ENCODE measurements around the gene TTF1.
A peak's percentile ranks its signal among the peaks of the same experiment; 100 is the strongest.

Gene TTF1

DNA sequence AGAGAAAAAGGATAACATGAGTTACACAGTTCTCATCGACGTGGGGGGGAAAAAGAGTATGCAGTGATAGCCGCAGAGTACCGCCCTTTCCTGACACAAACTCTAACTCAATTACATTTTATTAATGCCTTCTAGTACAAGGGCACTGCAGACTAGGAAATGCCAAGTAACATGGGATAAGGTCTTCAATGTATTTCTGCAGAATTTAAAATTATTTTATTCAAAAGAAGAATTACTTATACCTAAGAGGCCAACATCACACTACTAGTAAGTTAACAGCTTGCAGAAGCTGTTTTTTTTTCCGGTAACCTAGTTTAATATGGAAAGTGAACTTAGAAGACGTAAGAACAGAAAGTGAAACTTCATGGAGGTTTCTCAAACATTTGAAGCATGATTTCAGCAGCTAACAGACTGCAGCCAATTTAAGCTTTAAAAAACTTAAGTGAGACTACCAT lies 55.8 kb downstream of the TTF1 start:
- peak overlapping the region in 1 of 2 donors; percentile 7 for H3K27ac ChIP-seq (ENCODE audit: low read depth in 2 of 2, low read length in 2 of 2)
- no peaks in the 10 kb centered on the region for H3K9me3 ChIP-seq (ENCODE audit: control insufficient read depth in 2 of 2, low read length in 2 of 2)
- no peaks in the 10 kb centered on the region for H3K27me3 ChIP-seq (ENCODE audit: control insufficient read depth in 2 of 2, insufficient read depth in 2 of 2, low read length in 2 of 2)
- H3K4me1 ChIP-seq (ENCODE audit: control insufficient read depth in 2 of 2, insufficient read depth in 2 of 2, low read length in 2 of 2), result peaks cover 16 to 24% of the 10 kb centered on the region in 2 donors
- peaks cover 40 to 44% of the 10 kb centered on the region in 2 donors for H3K36me3 ChIP-seq (ENCODE audit: control insufficient read depth in 2 of 2, insufficient read depth in 2 of 2, low read length in 2 of 2)
- peak overlapping the region; percentile 8 to 51 for H3K4me3 ChIP-seq (ENCODE audit: low read length in 2 of 2)
- no peak overlapping the region for H3K9ac ChIP-seq (ENCODE audit: low read depth in 1 of 2, low read length in 2 of 2)

DNA sequence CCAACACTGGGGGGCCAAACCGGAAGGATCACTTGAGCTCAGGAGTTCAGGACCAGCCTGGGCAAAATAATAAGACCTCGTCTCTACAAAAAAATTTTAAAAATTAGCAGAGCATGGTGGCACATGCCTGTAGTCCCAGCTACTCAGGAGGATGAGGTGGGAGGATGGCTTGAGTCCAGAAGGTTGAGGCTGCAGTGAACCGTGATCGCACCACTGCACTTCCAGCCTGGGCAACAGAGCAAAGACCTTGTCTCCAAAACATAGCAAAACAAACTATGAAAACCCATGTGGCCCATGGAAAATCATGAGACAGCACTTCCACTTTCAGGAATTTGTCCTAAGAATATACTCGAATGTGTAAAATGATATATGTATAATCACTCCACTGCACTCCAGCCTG lies 58.0 kb downstream of the TTF1 start:
- Histone ChIP-seq H3K9ac (ENCODE audit: low read depth in 1 of 2, low read length in 2 of 2) (no peak overlapping the region), H3K36me3 (ENCODE audit: control insufficient read depth in 2 of 2, insufficient read depth in 2 of 2, low read length in 2 of 2) (peaks cover 59 to 60% of the 10 kb centered on the region in 2 donors), H3K4me1 (ENCODE audit: control insufficient read depth in 2 of 2, insufficient read depth in 2 of 2, low read length in 2 of 2) (peaks cover 11 to 19% of the 10 kb centered on the region in 2 donors), H3K27me3 (ENCODE audit: control insufficient read depth in 2 of 2, insufficient read depth in 2 of 2, low read length in 2 of 2) (no peaks in the 10 kb centered on the region), H3K27ac (ENCODE audit: low read depth in 2 of 2, low read length in 2 of 2) (no peak overlapping the region), H3K4me3 (ENCODE audit: low read length in 2 of 2) (no peak overlapping the region), H3K9me3 (ENCODE audit: control insufficient read depth in 2 of 2, low read length in 2 of 2) (no peaks in the 10 kb centered on the region)

DNA sequence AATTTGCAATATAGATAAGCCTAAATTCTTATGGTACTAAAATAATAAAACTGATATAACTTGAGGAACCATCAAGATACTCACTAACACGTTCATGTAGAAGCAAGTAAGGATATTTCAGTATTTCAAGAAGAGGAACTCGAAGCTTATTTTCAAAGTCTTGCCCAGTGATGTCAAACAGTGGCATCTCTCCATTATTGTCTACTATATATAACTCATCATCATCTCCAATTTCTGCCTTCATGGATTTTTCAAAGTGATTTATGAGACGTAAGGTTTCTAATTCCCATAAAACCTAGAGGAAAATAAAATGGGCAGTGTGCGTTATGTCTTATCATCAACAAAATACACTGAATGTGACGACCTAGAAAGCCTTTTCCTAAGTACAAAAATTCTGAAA lies 60.5 kb downstream of the TTF1 start:
- H3K4me3 ChIP-seq (ENCODE audit: low read length in 2 of 2), result no peak overlapping the region
- H3K9me3 ChIP-seq (ENCODE audit: control insufficient read depth in 2 of 2, low read length in 2 of 2), result no peaks in the 10 kb centered on the region
- no peaks in the 10 kb centered on the region for H3K4me1 ChIP-seq (ENCODE audit: control insufficient read depth in 2 of 2, insufficient read depth in 2 of 2, low read length in 2 of 2)
- no peak overlapping the region for H3K27ac ChIP-seq (ENCODE audit: low read depth in 2 of 2, low read length in 2 of 2)
- no peak overlapping the region for H3K9ac ChIP-seq (ENCODE audit: low read depth in 1 of 2, low read length in 2 of 2)
- peaks cover 62 to 70% of the 10 kb centered on the region in 2 donors for H3K36me3 ChIP-seq (ENCODE audit: control insufficient read depth in 2 of 2, insufficient read depth in 2 of 2, low read length in 2 of 2)
- no peaks in the 10 kb centered on the region for H3K27me3 ChIP-seq (ENCODE audit: control insufficient read depth in 2 of 2, insufficient read depth in 2 of 2, low read length in 2 of 2)

DNA sequence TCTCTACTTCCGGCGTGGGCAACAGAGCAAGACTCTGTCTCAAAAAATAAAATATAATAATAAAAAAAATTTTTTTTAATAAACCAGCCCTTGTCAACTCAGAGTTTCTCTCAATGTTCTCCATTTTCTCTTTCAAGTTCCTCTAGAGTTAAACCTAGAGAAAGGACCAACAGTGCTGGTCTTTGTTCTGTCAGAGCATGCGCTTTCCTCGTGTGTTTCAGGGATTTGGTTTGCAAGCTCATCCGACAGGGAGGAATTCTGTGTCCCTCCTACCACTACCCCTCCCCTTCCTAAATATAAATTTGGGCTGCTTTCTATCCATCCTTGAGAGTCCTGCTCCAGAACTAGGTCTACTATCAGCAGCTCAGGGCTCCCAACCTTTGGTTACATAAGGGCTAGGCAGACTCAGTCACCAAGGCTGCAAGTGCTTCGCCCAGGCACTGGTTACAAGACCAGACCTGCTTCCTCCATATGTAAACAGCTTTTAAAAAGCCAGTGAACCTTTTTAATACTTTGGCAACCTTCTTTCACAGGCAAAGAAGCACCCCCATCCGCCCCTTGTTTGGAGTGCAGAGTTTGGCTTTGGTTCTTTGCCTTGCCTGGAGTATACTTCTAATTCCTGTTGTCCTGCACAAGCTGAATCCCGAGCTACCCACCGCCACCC lies 65.3 kb downstream of the TTF1 start:
- H3K36me3 ChIP-seq (ENCODE audit: control insufficient read depth in 2 of 2, insufficient read depth in 2 of 2, low read length in 2 of 2), result peaks cover 50 to 72% of the 10 kb centered on the region in 2 donors
- no peaks in the 10 kb centered on the region for H3K9me3 ChIP-seq (ENCODE audit: control insufficient read depth in 2 of 2, low read length in 2 of 2)
- no peak overlapping the region for H3K9ac ChIP-seq (ENCODE audit: low read depth in 1 of 2, low read length in 2 of 2)
- H3K27me3 ChIP-seq (ENCODE audit: control insufficient read depth in 2 of 2, insufficient read depth in 2 of 2, low read length in 2 of 2), result no peaks in the 10 kb centered on the region
- no peaks in the 10 kb centered on the region for H3K4me1 ChIP-seq (ENCODE audit: control insufficient read depth in 2 of 2, insufficient read depth in 2 of 2, low read length in 2 of 2)
- H3K4me3 ChIP-seq (ENCODE audit: low read length in 2 of 2), result no peak overlapping the region
- H3K27ac ChIP-seq (ENCODE audit: low read depth in 2 of 2, low read length in 2 of 2), result no peak overlapping the region

GRCh38 chr9:132334364-132334763 lies 72.3 kb downstream of the TTF1 start:
- no peak overlapping the region for H3K4me3 ChIP-seq (ENCODE audit: low read length in 2 of 2)
- no peaks in the 10 kb centered on the region for H3K4me1 ChIP-seq (ENCODE audit: control insufficient read depth in 2 of 2, insufficient read depth in 2 of 2, low read length in 2 of 2)
- peaks cover 54 to 74% of the 10 kb centered on the region in 2 donors for H3K36me3 ChIP-seq (ENCODE audit: control insufficient read depth in 2 of 2, insufficient read depth in 2 of 2, low read length in 2 of 2)
- no peaks in the 10 kb centered on the region for H3K27me3 ChIP-seq (ENCODE audit: control insufficient read depth in 2 of 2, insufficient read depth in 2 of 2, low read length in 2 of 2)
- H3K27ac ChIP-seq (ENCODE audit: low read depth in 2 of 2, low read length in 2 of 2), result no peak overlapping the region
- H3K9me3 ChIP-seq (ENCODE audit: control insufficient read depth in 2 of 2, low read length in 2 of 2), result no peaks in the 10 kb centered on the region
- no peak overlapping the region for H3K9ac ChIP-seq (ENCODE audit: low read depth in 1 of 2, low read length in 2 of 2)

DNA sequence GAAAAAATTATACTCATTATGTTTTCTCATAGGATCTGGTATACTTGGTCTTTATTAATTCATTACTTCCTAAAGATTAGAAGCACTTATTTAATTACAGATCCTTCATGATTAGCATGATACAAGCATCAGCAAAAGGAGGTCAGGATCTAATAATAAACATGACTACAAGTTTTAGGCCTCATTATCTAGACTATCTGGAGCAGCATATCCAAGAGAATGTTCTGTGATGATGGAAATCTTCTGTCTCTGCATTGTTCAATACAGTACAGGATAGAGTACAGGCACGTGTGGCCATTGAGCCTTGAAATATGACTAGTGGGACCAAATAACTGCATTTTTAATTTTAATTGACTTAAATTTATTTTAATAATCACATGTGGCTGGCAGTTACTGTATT lies 73.1 kb downstream of the TTF1 start:
- H3K4me3 ChIP-seq (ENCODE audit: low read length in 2 of 2), result no peak overlapping the region
- peaks cover 62 to 77% of the 10 kb centered on the region in 2 donors for H3K36me3 ChIP-seq (ENCODE audit: control insufficient read depth in 2 of 2, insufficient read depth in 2 of 2, low read length in 2 of 2)
- no peaks in the 10 kb centered on the region for H3K4me1 ChIP-seq (ENCODE audit: control insufficient read depth in 2 of 2, insufficient read depth in 2 of 2, low read length in 2 of 2)
- no peaks in the 10 kb centered on the region for H3K27me3 ChIP-seq (ENCODE audit: control insufficient read depth in 2 of 2, insufficient read depth in 2 of 2, low read length in 2 of 2)
- H3K9me3 ChIP-seq (ENCODE audit: control insufficient read depth in 2 of 2, low read length in 2 of 2), result no peaks in the 10 kb centered on the region
- H3K27ac ChIP-seq (ENCODE audit: low read depth in 2 of 2, low read length in 2 of 2), result no peak overlapping the region
- H3K9ac ChIP-seq (ENCODE audit: low read depth in 1 of 2, low read length in 2 of 2), result no peak overlapping the region

- Histone ChIP-seq H3K9ac (ENCODE audit: low read depth in 1 of 2, low read length in 2 of 2) (no peak overlapping the region), H3K9me3 (ENCODE audit: control insufficient read depth in 2 of 2, low read length in 2 of 2) (no peaks in the 10 kb centered on the region), H3K4me3 (ENCODE audit: low read length in 2 of 2) (no peak overlapping the region), H3K27ac (ENCODE audit: low read depth in 2 of 2, low read length in 2 of 2) (no peak overlapping the region), H3K4me1 (ENCODE audit: control insufficient read depth in 2 of 2, insufficient read depth in 2 of 2, low read length in 2 of 2) (no peaks in the 10 kb centered on the region), H3K27me3 (ENCODE audit: control insufficient read depth in 2 of 2, insufficient read depth in 2 of 2, low read length in 2 of 2) (no peaks in the 10 kb centered on the region), H3K36me3 (ENCODE audit: control insufficient read depth in 2 of 2, insufficient read depth in 2 of 2, low read length in 2 of 2) (peaks cover 53 to 58% of the 10 kb centered on the region in 2 donors)
Observed at GRCh38 chr9:132328580-132328979, 78.1 kb downstream of the TTF1 start.

- Histone ChIP-seq H3K27me3 (ENCODE audit: control insufficient read depth in 2 of 2, insufficient read depth in 2 of 2, low read length in 2 of 2) (no peaks in the 10 kb centered on the region), H3K9ac (ENCODE audit: low read depth in 1 of 2, low read length in 2 of 2) (no peak overlapping the region), H3K9me3 (ENCODE audit: control insufficient read depth in 2 of 2, low read length in 2 of 2) (no peaks in the 10 kb centered on the region), H3K27ac (ENCODE audit: low read depth in 2 of 2, low read length in 2 of 2) (no peak overlapping the region), H3K4me1 (ENCODE audit: control insufficient read depth in 2 of 2, insufficient read depth in 2 of 2, low read length in 2 of 2) (no peaks in the 10 kb centered on the region), H3K36me3 (ENCODE audit: control insufficient read depth in 2 of 2, insufficient read depth in 2 of 2, low read length in 2 of 2) (peaks cover 47 to 55% of the 10 kb centered on the region in 2 donors), H3K4me3 (ENCODE audit: low read length in 2 of 2) (no peak overlapping the region)
Observed at GRCh38 chr9:132327537-132327936, 79.1 kb downstream of the TTF1 start.
